H1 (cell line): ENCODE data around the gene DDX1. TPM values are rescaled to one million over a fixed set of nuclear protein-coding genes. Genes with fewer than 3 reads are reported as not detected.

Experiments used
- CEBPB ChIP-seq: IDR thresholded peaks from 2 replicates; pipeline ENCODE4 v1.6.1; 2012; ENCODE audit warnings: low read depth, low read length
- CREB1 ChIP-seq: IDR thresholded peaks from 2 replicates; pipeline ENCODE4 v1.6.1; 2012; ENCODE audit warnings: inconsistent platforms
- FOSL1 ChIP-seq: IDR thresholded peaks from 2 replicates; pipeline ENCODE4 v1.6.1; 2011; ENCODE audit warnings: mild to moderate bottlenecking, low read depth, low read length, moderate library complexity; ENCODE audit not compliant: insufficient read depth
- NANOG ChIP-seq: IDR thresholded peaks from 2 replicates; pipeline ENCODE4 v1.6.1; 2011; ENCODE audit warnings: low read length, low read depth, mild to moderate bottlenecking, inconsistent platforms; ENCODE audit not compliant: insufficient read depth, poor library complexity, severe bottlenecking
- POLR2AphosphoS5 ChIP-seq: IDR thresholded peaks from 2 replicates; pipeline ENCODE4 v1.6.1; 2011; ENCODE audit warnings: low read depth, low read length
- SP1 ChIP-seq: IDR thresholded peaks from 2 replicates; pipeline ENCODE4 v1.6.1; 2011; ENCODE audit warnings: low read depth, low read length
- SP2 ChIP-seq: IDR thresholded peaks from 2 replicates; pipeline ENCODE4 v1.6.1; 2012; ENCODE audit warnings: mild to moderate bottlenecking, low read length, inconsistent platforms
- SUZ12 ChIP-seq: fragments of 200-600 bp; sonication (generic); IDR thresholded peaks from 2 replicates; pipeline ENCODE4 v1.6.1; 2012; ENCODE audit warnings: mild to moderate bottlenecking, inconsistent platforms, low read length, moderate library complexity, mixed read lengths
- TAF1 ChIP-seq: IDR thresholded peaks from 2 replicates; pipeline ENCODE4 v1.6.1; 2011; ENCODE audit warnings: mild to moderate bottlenecking, low read depth, low read length
- YY1 ChIP-seq: IDR thresholded peaks from 2 replicates; pipeline ENCODE4 v1.6.1; 2011; ENCODE audit warnings: low read depth, mild to moderate bottlenecking, low read length
- polyA plus RNA-seq, 7 experiments: library from polyadenylated mRNA; depleted of rRNA in 3 of 7; stranded (reverse) in 5 of 7; unstranded in 2 of 7; fragments of >200 nt in 5 of 7; fragments of 200-250 nt in 2 of 7; gene quantifications; 1 replicate in 5 of 7; 2 replicates in 1 of 7; 4 replicates in 1 of 7; pipeline versions ENCODE4 v1.2.1 to v1.2.3, GENCODE V29; 2011 to 2013; ENCODE audit warnings: missing spikeins in 2 of 7, mixed read lengths in 2 of 7
- total RNA-seq: library from RNA; stranded (reverse); fragmentation: NEBNext Ultra II Directional; extraction: Animal tissue kit (Norgen Biotek cat#: 25700); gene quantifications from 2 replicates; pipeline ENCODE4 v1.2.1, GENCODE V29; 2021
- TF ChIP-seq, protein P1 (sequence below): fragments of 300-600 bp; sonication (generic); IDR thresholded peaks from 2 replicates; pipeline ENCODE4 v1.7.1; 2012; ENCODE audit warnings: low read length, moderate library complexity, mild to moderate bottlenecking, inconsistent platforms; ENCODE audit not compliant: insufficient replicate concordance

DDX1 gene
- total and polyA plus RNA-seq, 2 of the 8 experiments (the other 6 are each of a cell fraction or from before 2014, with no cell fraction given): 51.1 to 161 TPM

GRCh38 chr2:15591692-15592463, at the start of gene DDX1 (continued):
- TF ChIP-seq, protein P1, sequence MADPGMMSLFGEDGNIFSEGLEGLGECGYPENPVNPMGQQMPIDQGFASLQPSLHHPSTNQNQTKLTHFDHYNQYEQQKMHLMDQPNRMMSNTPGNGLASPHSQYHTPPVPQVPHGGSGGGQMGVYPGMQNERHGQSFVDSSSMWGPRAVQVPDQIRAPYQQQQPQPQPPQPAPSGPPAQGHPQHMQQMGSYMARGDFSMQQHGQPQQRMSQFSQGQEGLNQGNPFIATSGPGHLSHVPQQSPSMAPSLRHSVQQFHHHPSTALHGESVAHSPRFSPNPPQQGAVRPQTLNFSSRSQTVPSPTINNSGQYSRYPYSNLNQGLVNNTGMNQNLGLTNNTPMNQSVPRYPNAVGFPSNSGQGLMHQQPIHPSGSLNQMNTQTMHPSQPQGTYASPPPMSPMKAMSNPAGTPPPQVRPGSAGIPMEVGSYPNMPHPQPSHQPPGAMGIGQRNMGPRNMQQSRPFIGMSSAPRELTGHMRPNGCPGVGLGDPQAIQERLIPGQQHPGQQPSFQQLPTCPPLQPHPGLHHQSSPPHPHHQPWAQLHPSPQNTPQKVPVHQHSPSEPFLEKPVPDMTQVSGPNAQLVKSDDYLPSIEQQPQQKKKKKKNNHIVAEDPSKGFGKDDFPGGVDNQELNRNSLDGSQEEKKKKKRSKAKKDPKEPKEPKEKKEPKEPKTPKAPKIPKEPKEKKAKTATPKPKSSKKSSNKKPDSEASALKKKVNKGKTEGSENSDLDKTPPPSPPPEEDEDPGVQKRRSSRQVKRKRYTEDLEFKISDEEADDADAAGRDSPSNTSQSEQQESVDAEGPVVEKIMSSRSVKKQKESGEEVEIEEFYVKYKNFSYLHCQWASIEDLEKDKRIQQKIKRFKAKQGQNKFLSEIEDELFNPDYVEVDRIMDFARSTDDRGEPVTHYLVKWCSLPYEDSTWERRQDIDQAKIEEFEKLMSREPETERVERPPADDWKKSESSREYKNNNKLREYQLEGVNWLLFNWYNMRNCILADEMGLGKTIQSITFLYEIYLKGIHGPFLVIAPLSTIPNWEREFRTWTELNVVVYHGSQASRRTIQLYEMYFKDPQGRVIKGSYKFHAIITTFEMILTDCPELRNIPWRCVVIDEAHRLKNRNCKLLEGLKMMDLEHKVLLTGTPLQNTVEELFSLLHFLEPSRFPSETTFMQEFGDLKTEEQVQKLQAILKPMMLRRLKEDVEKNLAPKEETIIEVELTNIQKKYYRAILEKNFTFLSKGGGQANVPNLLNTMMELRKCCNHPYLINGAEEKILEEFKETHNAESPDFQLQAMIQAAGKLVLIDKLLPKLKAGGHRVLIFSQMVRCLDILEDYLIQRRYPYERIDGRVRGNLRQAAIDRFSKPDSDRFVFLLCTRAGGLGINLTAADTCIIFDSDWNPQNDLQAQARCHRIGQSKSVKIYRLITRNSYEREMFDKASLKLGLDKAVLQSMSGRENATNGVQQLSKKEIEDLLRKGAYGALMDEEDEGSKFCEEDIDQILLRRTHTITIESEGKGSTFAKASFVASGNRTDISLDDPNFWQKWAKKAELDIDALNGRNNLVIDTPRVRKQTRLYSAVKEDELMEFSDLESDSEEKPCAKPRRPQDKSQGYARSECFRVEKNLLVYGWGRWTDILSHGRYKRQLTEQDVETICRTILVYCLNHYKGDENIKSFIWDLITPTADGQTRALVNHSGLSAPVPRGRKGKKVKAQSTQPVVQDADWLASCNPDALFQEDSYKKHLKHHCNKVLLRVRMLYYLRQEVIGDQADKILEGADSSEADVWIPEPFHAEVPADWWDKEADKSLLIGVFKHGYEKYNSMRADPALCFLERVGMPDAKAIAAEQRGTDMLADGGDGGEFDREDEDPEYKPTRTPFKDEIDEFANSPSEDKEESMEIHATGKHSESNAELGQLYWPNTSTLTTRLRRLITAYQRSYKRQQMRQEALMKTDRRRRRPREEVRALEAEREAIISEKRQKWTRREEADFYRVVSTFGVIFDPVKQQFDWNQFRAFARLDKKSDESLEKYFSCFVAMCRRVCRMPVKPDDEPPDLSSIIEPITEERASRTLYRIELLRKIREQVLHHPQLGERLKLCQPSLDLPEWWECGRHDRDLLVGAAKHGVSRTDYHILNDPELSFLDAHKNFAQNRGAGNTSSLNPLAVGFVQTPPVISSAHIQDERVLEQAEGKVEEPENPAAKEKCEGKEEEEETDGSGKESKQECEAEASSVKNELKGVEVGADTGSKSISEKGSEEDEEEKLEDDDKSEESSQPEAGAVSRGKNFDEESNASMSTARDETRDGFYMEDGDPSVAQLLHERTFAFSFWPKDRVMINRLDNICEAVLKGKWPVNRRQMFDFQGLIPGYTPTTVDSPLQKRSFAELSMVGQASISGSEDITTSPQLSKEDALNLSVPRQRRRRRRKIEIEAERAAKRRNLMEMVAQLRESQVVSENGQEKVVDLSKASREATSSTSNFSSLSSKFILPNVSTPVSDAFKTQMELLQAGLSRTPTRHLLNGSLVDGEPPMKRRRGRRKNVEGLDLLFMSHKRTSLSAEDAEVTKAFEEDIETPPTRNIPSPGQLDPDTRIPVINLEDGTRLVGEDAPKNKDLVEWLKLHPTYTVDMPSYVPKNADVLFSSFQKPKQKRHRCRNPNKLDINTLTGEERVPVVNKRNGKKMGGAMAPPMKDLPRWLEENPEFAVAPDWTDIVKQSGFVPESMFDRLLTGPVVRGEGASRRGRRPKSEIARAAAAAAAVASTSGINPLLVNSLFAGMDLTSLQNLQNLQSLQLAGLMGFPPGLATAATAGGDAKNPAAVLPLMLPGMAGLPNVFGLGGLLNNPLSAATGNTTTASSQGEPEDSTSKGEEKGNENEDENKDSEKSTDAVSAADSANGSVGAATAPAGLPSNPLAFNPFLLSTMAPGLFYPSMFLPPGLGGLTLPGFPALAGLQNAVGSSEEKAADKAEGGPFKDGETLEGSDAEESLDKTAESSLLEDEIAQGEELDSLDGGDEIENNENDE: no peak
- 0 out of 2 replicates have a peak, but pooled peaks have one; percentile 28 for TF ChIP-seq SP1
- TF ChIP-seq SP2: no peak
- peak; percentile 64; the same call in 1 of the 2 replicates for TF ChIP-seq CREB1
- TF ChIP-seq POLR2AphosphoS5: peak; percentile 96
- TF ChIP-seq CEBPB: 0 out of 2 replicates have a peak, but pooled peaks have one; percentile 36
- TF ChIP-seq YY1: peak; percentile 92
- peak; percentile 11 for TF ChIP-seq NANOG
- 0 out of 2 replicates have a peak, but pooled peaks have one; percentile 9 for TF ChIP-seq FOSL1
- no peak for TF ChIP-seq SUZ12
- peak; percentile 98 for TF ChIP-seq TAF1
